Measurements from ENCODE around the gene DACH2.

DACH2 gene

GRCh38 chrX:86805241-86805640, 657.0 kb downstream of the DACH2 start:
- peak; percentile 64 for DNase-seq (ENCODE audit: low read depth, low spot score)

- DNase-seq (ENCODE audit: low read depth, low spot score), result peak; percentile 42
These were observed 658.5 kb downstream of the DACH2 start for GRCh38 chrX:86806786-86807185.

GRCh38 chrX:86809651-86810050, 661.4 kb downstream of the DACH2 start:
- DNase-seq (ENCODE audit: low read depth, low spot score), result no peak

GRCh38 chrX:86829786-86830185, 681.5 kb downstream of the DACH2 start:
- DNase-seq (ENCODE audit: low read depth, low spot score), result no peak

- DNase-seq (ENCODE audit: low read depth, low spot score), result no peak
These were observed 682.4 kb downstream of the DACH2 start for GRCh38 chrX:86830685-86831084.

GRCh38 chrX:86845101-86845500, 696.9 kb downstream of the DACH2 start:
- DNase-seq (ENCODE audit: low read depth, low spot score), result no peak

Data from ELF-1 (cell line).